ENCODE results near the gene SLIT3. TPM values are rescaled to one million over a fixed set of nuclear protein-coding genes. Genes with fewer than 3 reads are reported as not detected.

Gene SLIT3
- total RNA-seq, 4 donors from 2014 or later = 28.4 to 77.2 (median 63.8) TPM

GRCh38 chr5:168850683-168851082 lies 450.3 kb downstream of the SLIT3 start:
- H3K9me3 ChIP-seq = no peaks in the 10 kb centered on the region
- 91 to 92% methylated on average over 5 of the region's 5 CpGs for WGBS, 2 donors
- no peaks in the 10 kb centered on the region for H3K27me3 ChIP-seq
- peaks cover 0 to 5% of the 10 kb centered on the region in 2 donors for H3K4me1 ChIP-seq
- intact Hi-C loops (cut with DNase I) = no loop called here
- H3K27ac ChIP-seq = no peak overlapping the region
- no peak for TF ChIP-seq CTCF (IDR thresholded peaks at IDR 0.05)
- TF ChIP-seq POLR2A (IDR thresholded peaks at IDR 0.05) = no peak
- H3K4me3 ChIP-seq (replicated peaks in 1 of 3) = no peak overlapping the region
- no peak for DNase-seq
- H3K36me3 ChIP-seq = no peaks in the 10 kb centered on the region

GRCh38 chr5:168848569-168848968 lies 452.4 kb downstream of the SLIT3 start:
- TF ChIP-seq POLR2A (IDR thresholded peaks at IDR 0.05) (no peak), CTCF (IDR thresholded peaks at IDR 0.05) (no peak)
- H3K36me3 ChIP-seq = no peaks in the 10 kb centered on the region

DNA sequence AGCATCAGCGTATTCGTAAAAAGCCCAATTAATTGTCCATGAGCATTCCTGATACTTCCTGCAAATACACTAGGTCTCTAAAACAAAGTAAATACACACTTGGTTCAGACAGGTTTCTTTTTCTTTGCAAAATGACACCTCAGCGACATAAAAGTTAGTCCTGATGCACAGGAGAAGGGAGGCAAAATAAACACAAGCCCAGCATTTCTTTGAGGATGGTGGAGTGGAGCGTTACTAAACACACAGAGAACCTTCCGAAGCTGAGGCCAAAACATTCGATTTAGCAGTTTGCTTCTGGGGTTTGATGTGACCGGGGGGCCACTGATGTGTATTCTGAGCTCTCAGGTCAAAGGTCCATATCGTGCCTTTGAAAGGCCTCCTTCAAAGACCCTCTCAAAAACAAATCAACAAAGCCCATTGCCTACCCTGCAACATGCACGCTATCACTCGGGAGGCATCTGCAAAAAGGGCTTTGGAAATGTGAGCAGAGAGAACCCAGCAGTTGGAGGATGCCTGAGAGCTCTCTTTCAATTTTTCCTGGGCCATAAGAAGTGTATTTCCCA lies 453.3 kb downstream of the SLIT3 start:
- WGBS, 2 donors = 59 to 64% methylated on average over 10 of the region's 10 CpGs
- no peaks in the 10 kb centered on the region for H3K9me3 ChIP-seq
- H3K36me3 ChIP-seq = no peaks in the 10 kb centered on the region
- no peaks in the 10 kb centered on the region for H3K27me3 ChIP-seq
- intact Hi-C loops (cut with DNase I) = no loop called here
- H3K4me1 ChIP-seq = peaks cover 0 to 5% of the 10 kb centered on the region in 2 donors
- H3K4me3 ChIP-seq (replicated peaks in 1 of 3) = no peak overlapping the region
- TF ChIP-seq CTCF (IDR thresholded peaks at IDR 0.05) (no peak), POLR2A (IDR thresholded peaks at IDR 0.05) (no peak)
- H3K27ac ChIP-seq = no peak overlapping the region
- DNase-seq = no peak

More at GRCh38 chr5:168848569-168848968, 452.4 kb downstream of the SLIT3 start:
- 80 to 89% methylated on average over 8 of the region's 8 CpGs for WGBS, 2 donors
- no peak for DNase-seq
- Histone ChIP-seq H3K4me3 (replicated peaks in 1 of 3) (no peak overlapping the region), H3K9me3 (no peaks in the 10 kb centered on the region), H3K4me1 (peaks cover 0 to 5% of the 10 kb centered on the region in 2 donors), H3K27me3 (no peaks in the 10 kb centered on the region), H3K27ac (no peak overlapping the region)
- intact Hi-C loops (cut with DNase I) = no loop called here

DNA sequence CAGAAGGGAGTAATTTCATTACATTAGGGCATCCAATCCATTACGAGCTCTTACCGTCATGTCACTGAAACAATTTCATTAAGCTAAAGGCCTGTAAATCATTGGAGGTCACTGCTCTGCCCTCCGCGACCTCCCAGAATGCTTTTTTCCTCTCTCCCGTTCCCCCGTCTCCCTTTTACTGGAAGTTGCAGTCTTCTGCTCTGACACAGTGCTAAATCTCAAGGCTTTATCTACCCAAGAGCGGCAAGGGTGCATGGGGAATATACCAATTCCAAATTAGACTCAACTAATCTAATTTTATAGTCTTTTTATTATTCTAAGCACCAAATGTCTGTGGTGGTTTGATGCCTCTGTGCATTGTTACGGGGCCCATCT lies 456.0 kb downstream of the SLIT3 start:
- Histone ChIP-seq H3K9me3 (no peaks in the 10 kb centered on the region), H3K27ac (no peak overlapping the region), H3K4me1 (no peaks in the 10 kb centered on the region), H3K36me3 (no peaks in the 10 kb centered on the region), H3K4me3 (replicated peaks in 1 of 3) (no peak overlapping the region), H3K27me3 (no peaks in the 10 kb centered on the region)
- TF ChIP-seq CTCF (IDR thresholded peaks at IDR 0.05) = no peak
- no peak for TF ChIP-seq POLR2A (IDR thresholded peaks at IDR 0.05)
- intact Hi-C loops (cut with DNase I) = no loop called here
- DNase-seq = no peak
- 86 to 91% methylated on average over 8 of the region's 8 CpGs for WGBS, 2 donors

DNA sequence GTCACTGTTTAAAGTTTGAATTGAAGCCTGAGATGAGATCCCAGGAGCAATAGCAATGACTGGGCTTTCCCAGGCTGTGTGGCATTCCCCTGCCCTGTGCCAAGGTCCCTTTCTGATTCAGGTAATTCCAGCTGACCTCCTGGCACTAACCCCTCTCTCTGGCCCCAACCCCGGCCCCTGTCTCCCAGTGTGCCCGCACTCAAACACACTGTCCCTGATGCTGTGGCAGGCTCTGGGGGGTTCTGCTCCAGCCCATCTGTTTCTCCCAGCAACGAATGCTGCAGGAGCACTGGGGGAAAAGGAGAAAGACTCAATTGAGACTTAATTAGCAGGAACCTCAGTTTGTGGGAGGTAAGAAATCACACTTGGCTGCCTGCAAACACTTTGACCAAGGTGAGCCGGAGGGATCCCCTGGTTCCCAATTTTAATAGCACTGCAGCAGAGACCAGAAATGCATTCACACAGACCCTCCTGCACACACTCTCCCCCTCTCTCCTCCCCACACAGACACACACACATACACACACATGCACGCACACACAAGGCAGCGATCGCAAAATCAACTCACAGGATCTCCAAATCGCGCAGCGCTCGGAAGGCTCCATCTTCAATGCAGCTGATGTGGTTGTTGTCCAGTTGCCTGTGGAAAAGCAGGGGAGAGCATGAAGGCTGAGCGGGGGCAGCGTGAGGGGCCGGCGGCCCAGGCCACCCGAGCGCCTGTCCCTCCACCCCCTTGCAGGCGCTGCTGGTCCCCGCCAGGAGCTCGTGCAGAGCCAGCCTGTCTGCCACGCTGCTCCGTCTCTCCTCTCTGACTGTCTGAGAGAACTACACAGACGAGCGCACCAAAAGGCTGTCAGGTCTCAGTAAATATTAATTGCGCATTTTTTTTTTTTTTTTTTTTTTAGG lies 456.7 kb downstream of the SLIT3 start:
- intact Hi-C loops (cut with DNase I) = no loop called here
- Histone ChIP-seq H3K4me1 (no peaks in the 10 kb centered on the region), H3K27ac (no peak overlapping the region), H3K9me3 (no peaks in the 10 kb centered on the region), H3K36me3 (no peaks in the 10 kb centered on the region), H3K4me3 (replicated peaks in 1 of 3) (no peak overlapping the region), H3K27me3 (no peaks in the 10 kb centered on the region)
- WGBS, 2 donors = 88% methylated on average over 25 of the region's 25 CpGs
- TF ChIP-seq POLR2A (IDR thresholded peaks at IDR 0.05) (no peak), CTCF (IDR thresholded peaks at IDR 0.05) (no peak)
- no peak for DNase-seq
